Neutrophil (primary cell): ENCODE data around the gene FREM2.

ENCODE experiments used
- H3K27ac ChIP-seq: fragments of 200-600 bp; sonication (generic); 2 replicates; pipeline ENCODE4 v1.5.1; 2016; ENCODE audit warnings: mild to moderate bottlenecking, moderate library complexity
- H3K27me3 ChIP-seq: fragments of 200-600 bp; sonication (generic); 2 replicates; pipeline ENCODE4 v1.6.0; 2016; ENCODE audit warnings: mild to moderate bottlenecking
- H3K36me3 ChIP-seq: fragments of 200-600 bp; sonication (generic); 2 replicates; pipeline ENCODE4 v1.5.1; 2017
- H3K4me1 ChIP-seq, 2 experiments: fragments of 200-600 bp in 1 of 2; sonication (generic) in 1 of 2; 1 replicate in 1 of 2; 2 replicates in 1 of 2; pipeline versions ENCODE4 v1.5.1 to v1.6.1; 2013 to 2016; ENCODE audit warnings: low read depth in 1 of 2, low read length in 1 of 2, mild to moderate bottlenecking in 1 of 2, moderate library complexity in 1 of 2; ENCODE audit not compliant: control insufficient read depth in 1 of 2, insufficient read depth in 1 of 2
- H3K4me3 ChIP-seq, 2 experiments: fragments of 200-600 bp in 1 of 2; sonication (generic) in 1 of 2; 1 replicate in 1 of 2; 2 replicates in 1 of 2; pipeline ENCODE4 v1.5.1; 2013 to 2016; ENCODE audit warnings: low read depth in 1 of 2, low read length in 1 of 2, mild to moderate bottlenecking in 1 of 2, moderate library complexity in 1 of 2
- H3K9me3 ChIP-seq: fragments of 200-600 bp; sonication (generic); 2 replicates; pipeline ENCODE4 v1.5.1; 2016
- TF ChIP-seq, protein P1 (sequence below): fragments of 200-600 bp; sonication (generic); IDR thresholded peaks from 2 replicates; pipeline ENCODE4 v1.5.1; 2016; ENCODE audit warnings: antibody characterized with exemption

FREM2 gene

DNA sequence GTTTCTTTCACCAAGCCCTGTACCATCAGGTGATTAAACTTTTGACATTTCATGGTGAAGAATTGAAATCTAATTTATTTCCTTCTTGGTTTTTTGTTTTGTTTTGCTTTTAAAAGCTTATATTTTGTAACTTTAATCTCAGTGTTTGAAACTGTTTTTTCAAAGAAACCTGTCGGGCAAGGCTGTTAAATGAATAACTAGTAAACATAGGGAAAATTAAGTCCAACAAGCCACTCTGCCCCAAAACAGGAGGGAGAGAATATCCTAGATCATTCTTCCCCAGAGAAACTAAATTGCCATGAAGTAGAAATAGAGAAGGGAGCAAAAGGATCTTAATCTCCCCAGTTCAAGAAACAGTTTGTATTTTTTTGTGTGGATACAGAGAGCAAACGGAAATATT, 98.2 kb downstream of the FREM2 start:
- TF ChIP-seq, protein P1, sequence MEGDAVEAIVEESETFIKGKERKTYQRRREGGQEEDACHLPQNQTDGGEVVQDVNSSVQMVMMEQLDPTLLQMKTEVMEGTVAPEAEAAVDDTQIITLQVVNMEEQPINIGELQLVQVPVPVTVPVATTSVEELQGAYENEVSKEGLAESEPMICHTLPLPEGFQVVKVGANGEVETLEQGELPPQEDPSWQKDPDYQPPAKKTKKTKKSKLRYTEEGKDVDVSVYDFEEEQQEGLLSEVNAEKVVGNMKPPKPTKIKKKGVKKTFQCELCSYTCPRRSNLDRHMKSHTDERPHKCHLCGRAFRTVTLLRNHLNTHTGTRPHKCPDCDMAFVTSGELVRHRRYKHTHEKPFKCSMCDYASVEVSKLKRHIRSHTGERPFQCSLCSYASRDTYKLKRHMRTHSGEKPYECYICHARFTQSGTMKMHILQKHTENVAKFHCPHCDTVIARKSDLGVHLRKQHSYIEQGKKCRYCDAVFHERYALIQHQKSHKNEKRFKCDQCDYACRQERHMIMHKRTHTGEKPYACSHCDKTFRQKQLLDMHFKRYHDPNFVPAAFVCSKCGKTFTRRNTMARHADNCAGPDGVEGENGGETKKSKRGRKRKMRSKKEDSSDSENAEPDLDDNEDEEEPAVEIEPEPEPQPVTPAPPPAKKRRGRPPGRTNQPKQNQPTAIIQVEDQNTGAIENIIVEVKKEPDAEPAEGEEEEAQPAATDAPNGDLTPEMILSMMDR: no peak
- H3K4me3 ChIP-seq: no peak overlapping the region
- no peak overlapping the region for H3K27ac ChIP-seq
- no peaks in the 10 kb centered on the region for H3K4me1 ChIP-seq
- no peaks in the 10 kb centered on the region for H3K9me3 ChIP-seq
- H3K36me3 ChIP-seq: no peaks in the 10 kb centered on the region
- H3K27me3 ChIP-seq: no peaks in the 10 kb centered on the region

DNA sequence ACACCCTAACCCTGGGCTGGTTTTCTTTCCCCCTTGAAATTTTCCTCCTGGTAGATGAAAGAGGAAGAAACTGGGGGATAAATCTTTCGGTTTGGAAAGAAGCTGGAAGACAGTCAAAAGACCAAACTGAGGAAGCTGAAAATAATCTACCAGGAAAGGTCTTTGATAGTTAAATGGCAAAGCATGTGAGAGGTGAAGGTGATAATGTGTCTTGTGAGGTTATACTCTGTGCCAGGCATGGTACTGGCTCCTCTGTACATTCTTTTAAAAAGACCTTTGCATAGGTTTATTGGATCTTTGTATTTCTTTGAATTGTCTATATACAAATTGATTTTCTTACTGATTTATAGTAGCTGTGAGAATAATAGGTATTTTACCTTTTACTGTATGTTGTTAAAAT, 98.6 kb downstream of the FREM2 start:
- TF ChIP-seq, protein P1: no peak
- no peaks in the 10 kb centered on the region for H3K9me3 ChIP-seq
- H3K27ac ChIP-seq: no peak overlapping the region
- H3K36me3 ChIP-seq: no peaks in the 10 kb centered on the region
- H3K4me3 ChIP-seq: no peak overlapping the region
- H3K27me3 ChIP-seq: no peaks in the 10 kb centered on the region
- no peaks in the 10 kb centered on the region for H3K4me1 ChIP-seq

DNA sequence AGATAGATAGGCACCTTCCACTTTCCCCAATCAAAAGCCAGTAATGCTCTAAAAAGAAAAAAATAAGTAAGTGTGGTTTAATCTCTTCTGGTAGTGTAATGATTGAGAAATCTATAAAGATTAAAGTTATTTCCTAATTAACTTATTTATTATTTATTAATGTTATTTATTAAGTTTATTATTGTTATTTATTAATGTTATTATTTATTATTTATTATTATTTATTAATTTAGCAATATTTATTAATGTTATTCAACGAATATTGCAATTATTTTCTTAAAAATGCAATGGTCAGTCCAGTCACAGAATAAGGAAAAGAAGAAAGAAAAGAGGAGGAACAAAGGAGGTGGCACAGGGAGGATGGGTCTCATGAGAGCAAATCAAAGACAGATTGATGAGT, 100.7 kb downstream of the FREM2 start:
- H3K27ac ChIP-seq: no peak overlapping the region
- H3K9me3 ChIP-seq: no peaks in the 10 kb centered on the region
- H3K4me3 ChIP-seq: no peak overlapping the region
- no peaks in the 10 kb centered on the region for H3K27me3 ChIP-seq
- TF ChIP-seq, protein P1: no peak
- H3K4me1 ChIP-seq: no peaks in the 10 kb centered on the region
- H3K36me3 ChIP-seq: no peaks in the 10 kb centered on the region

DNA sequence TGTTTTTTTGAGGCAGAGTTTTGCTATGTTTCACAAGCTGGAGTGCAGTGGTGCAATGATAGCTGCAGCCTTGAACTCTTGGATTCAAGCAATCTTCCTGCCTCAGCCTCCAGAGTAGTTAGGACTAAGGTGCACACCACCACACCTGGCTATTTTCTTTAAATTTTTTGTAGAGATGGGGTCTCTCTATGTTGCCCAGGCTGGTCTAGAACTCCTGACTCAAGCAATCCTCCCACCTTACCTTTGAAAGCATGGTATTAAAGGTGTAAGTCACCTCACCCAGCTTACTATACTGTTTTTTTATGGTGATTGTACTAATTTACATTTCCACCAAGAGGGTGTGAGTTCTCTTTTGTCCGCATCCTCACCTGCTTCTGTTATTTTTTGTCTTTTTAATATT, 110.0 kb downstream of the FREM2 start:
- H3K27me3 ChIP-seq: no peaks in the 10 kb centered on the region
- no peaks in the 10 kb centered on the region for H3K4me1 ChIP-seq
- H3K36me3 ChIP-seq: no peaks in the 10 kb centered on the region
- TF ChIP-seq, protein P1: no peak
- H3K4me3 ChIP-seq: no peak overlapping the region
- no peaks in the 10 kb centered on the region for H3K9me3 ChIP-seq
- no peak overlapping the region for H3K27ac ChIP-seq

DNA sequence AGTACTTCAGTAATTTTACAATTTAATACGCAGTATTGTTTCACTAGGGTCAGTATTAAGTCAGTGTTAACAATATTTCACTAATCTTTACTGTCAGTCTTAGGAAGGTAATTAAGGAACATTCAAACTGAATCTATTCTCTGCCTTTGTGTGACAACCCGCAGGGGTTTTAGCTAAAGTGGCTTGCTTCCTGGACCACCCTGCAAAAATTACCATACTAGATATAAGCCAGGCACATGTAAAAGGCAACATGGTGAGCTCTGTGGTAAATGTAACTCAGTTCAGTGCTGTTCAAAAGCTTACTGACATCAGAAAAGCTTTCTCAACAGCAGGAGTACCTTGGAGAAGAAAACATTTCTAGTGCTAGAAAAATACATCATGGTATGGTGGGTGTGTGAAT, 116.7 kb downstream of the FREM2 start:
- H3K27ac ChIP-seq: no peak overlapping the region
- no peaks in the 10 kb centered on the region for H3K9me3 ChIP-seq
- no peaks in the 10 kb centered on the region for H3K36me3 ChIP-seq
- TF ChIP-seq, protein P1: no peak
- H3K4me1 ChIP-seq: no peaks in the 10 kb centered on the region
- no peaks in the 10 kb centered on the region for H3K27me3 ChIP-seq
- no peak overlapping the region for H3K4me3 ChIP-seq

DNA sequence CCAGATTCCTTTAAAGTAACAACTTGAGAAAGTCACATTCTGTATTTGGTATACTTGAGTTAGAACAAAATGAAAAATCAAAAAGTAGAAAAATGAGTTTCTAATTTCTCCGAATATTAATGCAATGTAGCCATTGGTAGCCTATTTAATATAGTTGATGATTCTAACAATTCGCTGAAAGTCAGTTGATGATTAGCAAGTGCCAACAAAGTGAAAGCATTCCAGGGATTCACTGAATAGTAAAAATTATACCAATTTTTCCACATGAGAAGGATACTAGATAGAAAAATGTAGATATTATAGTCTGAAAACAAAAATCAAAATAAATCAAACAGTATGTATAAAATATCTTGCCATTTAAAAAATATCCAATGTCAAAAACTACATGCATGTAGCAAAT, 117.2 kb downstream of the FREM2 start:
- no peak overlapping the region for H3K27ac ChIP-seq
- TF ChIP-seq, protein P1: no peak
- H3K36me3 ChIP-seq: no peaks in the 10 kb centered on the region
- no peaks in the 10 kb centered on the region for H3K4me1 ChIP-seq
- H3K9me3 ChIP-seq: no peaks in the 10 kb centered on the region
- H3K4me3 ChIP-seq: no peak overlapping the region
- no peaks in the 10 kb centered on the region for H3K27me3 ChIP-seq
